K562 (cell line): ENCODE data around the gene PXMP2. TPM values are rescaled to one million over a fixed set of nuclear protein-coding genes. Genes with fewer than 3 reads are reported as not detected.

Experiments
- CXXC5 ChIP-seq: fragments of 250-450 bp; sonication (Bioruptor Pico); IDR thresholded peaks from 2 replicates; pipeline ENCODE4 v1.8.0; 2022; ENCODE audit warnings: inconsistent platforms, mild to moderate bottlenecking, moderate library complexity
- DPF2 ChIP-seq: fragments of 450-650 bp; IDR thresholded peaks from 2 replicates; pipeline ENCODE4 v1.6.1; 2016
- HNRNPL ChIP-seq: fragments of 200-400 bp; formaldehyde crosslinking; IDR thresholded peaks from 2 replicates; pipeline ENCODE4 v1.6.1; 2017; ENCODE audit warnings: low read depth, mild to moderate bottlenecking, low read length
- KAT2B ChIP-seq: IDR thresholded peaks from one replicate; pipeline ENCODE4 v1.6.1; 2012; ENCODE audit warnings: low read depth, mild to moderate bottlenecking, control low read depth, inconsistent platforms, low read length, moderate library complexity
- MYBL2 ChIP-seq, 2 experiments: fragments of 450-650 bp in 1 of 2; sonication (generic) in 1 of 2; formaldehyde crosslinking in 1 of 2; IDR thresholded peaks; 2 replicates each; pipeline versions ENCODE4 v1.6.1 to v1.8.1; 2017 to 2022; ENCODE audit warnings: borderline replicate concordance in 1 of 2, inconsistent platforms in 1 of 2, low read depth in 1 of 2, mild to moderate bottlenecking in 1 of 2, missing genetic modification reagents in 1 of 2, moderate library complexity in 1 of 2
- NCOA2 ChIP-seq, 2 experiments: fragments of 450-650 bp; IDR thresholded peaks; 2 replicates each; pipeline ENCODE4 v1.6.1; 2018; ENCODE audit warnings: mild to moderate bottlenecking in 2 of 2, moderate library complexity in 1 of 2; ENCODE audit not compliant: partially characterized antibody in 2 of 2
- NR4A1 ChIP-seq, 2 experiments: fragments of 250-450 bp in 1 of 2; fragments of 450-650 bp in 1 of 2; sonication (Bioruptor Pico) in 1 of 2; IDR thresholded peaks; 2 replicates each; pipeline versions ENCODE4 v1.4.0 to v1.6.1; 2016 to 2020; ENCODE audit warnings: mild to moderate bottlenecking in 2 of 2, missing compliant biosample characterization in 1 of 2, missing genetic modification characterization in 1 of 2, moderate library complexity in 1 of 2
- RBM39 ChIP-seq: fragments of 200-400 bp; formaldehyde crosslinking; optimal IDR thresholded peaks from 2 replicates; pipeline ENCODE3; 2018; ENCODE audit warnings: low read depth, low read length
- ZNF165 ChIP-seq: fragments of 250-450 bp; sonication (Bioruptor Pico); IDR thresholded peaks from 2 replicates; pipeline ENCODE4 v1.4.0; 2020; ENCODE audit warnings: borderline replicate concordance
- ZNF79 ChIP-seq: fragments of 250-450 bp; sonication (Bioruptor Pico); IDR thresholded peaks from 2 replicates; pipeline ENCODE4 v1.4.0; 2020; ENCODE audit warnings: low read depth, mild to moderate bottlenecking, moderate library complexity
- polyA plus RNA-seq, 8 experiments: library from polyadenylated mRNA; depleted of rRNA in 4 of 8; stranded (reverse) in 5 of 8; unstranded in 3 of 8; fragments of >200 nt; fragmentation: Nextera tagmentation in 2 of 8; fragmentation: Illumina TruSeq in 1 of 8; extraction: Ambion mirVana in 2 of 8; extraction: Trizol in 1 of 8; gene quantifications; 2 replicates each; pipeline versions ENCODE4 v1.2.1 to v1.2.3, GENCODE V29; 2011 to 2014; ENCODE audit warnings: inconsistent platforms in 1 of 8, missing spikeins in 1 of 8
- total RNA-seq, 7 experiments: library from RNA; depleted of rRNA in 6 of 7; stranded (reverse); fragments of >200 nt in 6 of 7; fragmentation: Illumina TruSeq in 2 of 7; extraction: Trizol in 2 of 7; gene quantifications; 2 replicates each; pipeline versions ENCODE4 v1.2.1 to v1.2.3, GENCODE V29; 2011 to 2021; ENCODE audit warnings: low replicate concordance in 1 of 7
- TF ChIP-seq, protein P1 (sequence below): sonication (generic); formaldehyde crosslinking; IDR thresholded peaks from 2 replicates; pipeline ENCODE4 v1.8.1; 2023; ENCODE audit warnings: mild to moderate bottlenecking, missing genetic modification reagents
- TF ChIP-seq, protein P2 (sequence below): sonication (generic); formaldehyde crosslinking; IDR thresholded peaks from 2 replicates; pipeline ENCODE4 v1.8.0; 2022; ENCODE audit warnings: mild to moderate bottlenecking, missing genetic modification reagents
- TF ChIP-seq, protein P3 (sequence below), 2 experiments: fragments of 450-650 bp; formaldehyde crosslinking in 1 of 2; IDR thresholded peaks; 2 replicates each; pipeline versions ENCODE4 v1.4.0 to v1.6.1; 2014 to 2020; ENCODE audit warnings: mild to moderate bottlenecking in 2 of 2, borderline replicate concordance in 1 of 2, low read depth in 1 of 2
- TF ChIP-seq, protein P4 (sequence below): fragments of 250-450 bp; sonication (Bioruptor Pico); IDR thresholded peaks from 2 replicates; pipeline ENCODE4 v1.4.0; 2020

Gene PXMP2
- total and polyA plus RNA-seq, 9 of the 15 experiments (the other 6 are each of a cell fraction or from before 2014, with no cell fraction given), result 3.0 to 66.1 (median 44.7) TPM

- no peak for TF ChIP-seq NCOA2 (IDR thresholded peaks at IDR 0.05; ENCODE audit: partially characterized antibody in 2 of 2)
- TF ChIP-seq CXXC5 (CRISPR knock-in tag), result peak; percentile 96
- TF ChIP-seq ZNF79 (CRISPR knock-in tag), result no peak
- no peak for TF ChIP-seq MYBL2 (IDR thresholded peaks at IDR 0.05; ENCODE audit: low read depth)
- TF ChIP-seq MYBL2 (CRISPR knock-in tag; IDR thresholded peaks at IDR 0.05; ENCODE audit: borderline replicate concordance), result no peak
- no peak for TF ChIP-seq DPF2
- no peak for TF ChIP-seq ZNF165 (CRISPR knock-in tag)
- TF ChIP-seq KAT2B, result no peak
- no peak for TF ChIP-seq HNRNPL
- TF ChIP-seq NR4A1 (CRISPR knock-in tag; IDR thresholded peaks at IDR 0.05), result no peak
- no peak for TF ChIP-seq NR4A1 (tag; IDR thresholded peaks at IDR 0.05)
- TF ChIP-seq, protein P1, sequence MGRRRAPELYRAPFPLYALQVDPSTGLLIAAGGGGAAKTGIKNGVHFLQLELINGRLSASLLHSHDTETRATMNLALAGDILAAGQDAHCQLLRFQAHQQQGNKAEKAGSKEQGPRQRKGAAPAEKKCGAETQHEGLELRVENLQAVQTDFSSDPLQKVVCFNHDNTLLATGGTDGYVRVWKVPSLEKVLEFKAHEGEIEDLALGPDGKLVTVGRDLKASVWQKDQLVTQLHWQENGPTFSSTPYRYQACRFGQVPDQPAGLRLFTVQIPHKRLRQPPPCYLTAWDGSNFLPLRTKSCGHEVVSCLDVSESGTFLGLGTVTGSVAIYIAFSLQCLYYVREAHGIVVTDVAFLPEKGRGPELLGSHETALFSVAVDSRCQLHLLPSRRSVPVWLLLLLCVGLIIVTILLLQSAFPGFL, result no peak
- TF ChIP-seq, protein P2, sequence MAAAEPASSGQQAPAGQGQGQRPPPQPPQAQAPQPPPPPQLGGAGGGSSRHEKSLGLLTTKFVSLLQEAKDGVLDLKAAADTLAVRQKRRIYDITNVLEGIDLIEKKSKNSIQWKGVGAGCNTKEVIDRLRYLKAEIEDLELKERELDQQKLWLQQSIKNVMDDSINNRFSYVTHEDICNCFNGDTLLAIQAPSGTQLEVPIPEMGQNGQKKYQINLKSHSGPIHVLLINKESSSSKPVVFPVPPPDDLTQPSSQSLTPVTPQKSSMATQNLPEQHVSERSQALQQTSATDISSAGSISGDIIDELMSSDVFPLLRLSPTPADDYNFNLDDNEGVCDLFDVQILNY (CRISPR knock-in tag), result 0 out of 2 replicates have a peak, but pooled peaks have one; percentile 54
- TF ChIP-seq, protein P3, sequence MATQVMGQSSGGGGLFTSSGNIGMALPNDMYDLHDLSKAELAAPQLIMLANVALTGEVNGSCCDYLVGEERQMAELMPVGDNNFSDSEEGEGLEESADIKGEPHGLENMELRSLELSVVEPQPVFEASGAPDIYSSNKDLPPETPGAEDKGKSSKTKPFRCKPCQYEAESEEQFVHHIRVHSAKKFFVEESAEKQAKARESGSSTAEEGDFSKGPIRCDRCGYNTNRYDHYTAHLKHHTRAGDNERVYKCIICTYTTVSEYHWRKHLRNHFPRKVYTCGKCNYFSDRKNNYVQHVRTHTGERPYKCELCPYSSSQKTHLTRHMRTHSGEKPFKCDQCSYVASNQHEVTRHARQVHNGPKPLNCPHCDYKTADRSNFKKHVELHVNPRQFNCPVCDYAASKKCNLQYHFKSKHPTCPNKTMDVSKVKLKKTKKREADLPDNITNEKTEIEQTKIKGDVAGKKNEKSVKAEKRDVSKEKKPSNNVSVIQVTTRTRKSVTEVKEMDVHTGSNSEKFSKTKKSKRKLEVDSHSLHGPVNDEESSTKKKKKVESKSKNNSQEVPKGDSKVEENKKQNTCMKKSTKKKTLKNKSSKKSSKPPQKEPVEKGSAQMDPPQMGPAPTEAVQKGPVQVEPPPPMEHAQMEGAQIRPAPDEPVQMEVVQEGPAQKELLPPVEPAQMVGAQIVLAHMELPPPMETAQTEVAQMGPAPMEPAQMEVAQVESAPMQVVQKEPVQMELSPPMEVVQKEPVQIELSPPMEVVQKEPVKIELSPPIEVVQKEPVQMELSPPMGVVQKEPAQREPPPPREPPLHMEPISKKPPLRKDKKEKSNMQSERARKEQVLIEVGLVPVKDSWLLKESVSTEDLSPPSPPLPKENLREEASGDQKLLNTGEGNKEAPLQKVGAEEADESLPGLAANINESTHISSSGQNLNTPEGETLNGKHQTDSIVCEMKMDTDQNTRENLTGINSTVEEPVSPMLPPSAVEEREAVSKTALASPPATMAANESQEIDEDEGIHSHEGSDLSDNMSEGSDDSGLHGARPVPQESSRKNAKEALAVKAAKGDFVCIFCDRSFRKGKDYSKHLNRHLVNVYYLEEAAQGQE (IDR thresholded peaks at IDR 0.05; ENCODE audit: borderline replicate concordance), result peak; percentile 5; the same call in 1 of the 2 replicates
- TF ChIP-seq, protein P3 (CRISPR knock-in tag; IDR thresholded peaks at IDR 0.05; ENCODE audit: low read depth), result peak; percentile 67; the same call in 1 of the 2 replicates
- TF ChIP-seq, protein P4, sequence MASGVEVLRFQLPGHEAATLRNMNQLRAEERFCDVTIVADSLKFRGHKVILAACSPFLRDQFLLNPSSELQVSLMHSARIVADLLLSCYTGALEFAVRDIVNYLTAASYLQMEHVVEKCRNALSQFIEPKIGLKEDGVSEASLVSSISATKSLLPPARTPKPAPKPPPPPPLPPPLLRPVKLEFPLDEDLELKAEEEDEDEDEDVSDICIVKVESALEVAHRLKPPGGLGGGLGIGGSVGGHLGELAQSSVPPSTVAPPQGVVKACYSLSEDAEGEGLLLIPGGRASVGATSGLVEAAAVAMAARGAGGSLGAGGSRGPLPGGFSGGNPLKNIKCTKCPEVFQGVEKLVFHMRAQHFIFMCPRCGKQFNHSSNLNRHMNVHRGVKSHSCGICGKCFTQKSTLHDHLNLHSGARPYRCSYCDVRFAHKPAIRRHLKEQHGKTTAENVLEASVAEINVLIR, result peak; percentile 59; the same call in 1 of the 2 replicates
- TF ChIP-seq RBM39, result no peak
Observed at GRCh38 chr12:132710405-132711079, 23.2 kb downstream of the PXMP2 start, which contains the start of gene PGAM5 (continued).
